ENCODE results near the gene APOBEC4.

Gene APOBEC4

DNA sequence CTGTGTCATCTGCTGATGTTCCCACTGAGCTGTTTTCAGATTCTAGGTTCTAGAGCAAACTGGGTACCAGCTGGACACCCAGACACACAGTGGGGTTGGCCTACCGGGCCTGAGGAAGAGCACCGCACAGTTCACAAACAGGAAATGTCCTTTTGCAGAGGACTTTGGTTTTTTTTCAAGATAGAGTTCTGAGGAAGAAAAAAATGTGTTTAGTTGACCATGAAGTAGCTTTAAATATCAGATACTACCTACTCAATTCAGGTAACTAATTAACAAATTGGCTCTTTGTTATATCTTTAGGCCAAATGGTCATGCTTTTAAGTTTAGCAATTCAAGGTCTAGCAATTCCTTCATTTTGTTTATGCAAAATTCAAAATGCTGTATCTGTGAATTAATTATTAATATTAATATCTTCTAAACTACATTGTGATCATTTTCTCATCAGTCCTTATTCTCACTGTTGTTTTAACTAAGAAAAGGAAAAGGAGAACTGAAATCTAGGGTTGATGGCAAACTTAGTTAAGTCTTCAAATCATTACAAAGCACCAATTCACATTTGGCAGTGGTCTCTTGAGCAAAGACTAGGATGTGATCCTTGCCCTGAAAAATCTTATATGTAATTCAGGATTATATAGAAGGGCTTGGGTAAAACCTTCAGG lies 45.7 kb downstream of the APOBEC4 start:
- Histone ChIP-seq H3K4me1 (peaks cover 22% of the 10 kb centered on the region), H3K27me3 (no peaks in the 10 kb centered on the region), H3K27ac (no peak overlapping the region), H3K9ac (no peak overlapping the region), H3K4me3 (no peak overlapping the region), H3K4me2 (no peak overlapping the region), H4K20me1 (no peaks in the 10 kb centered on the region), H3K36me3 (no peaks in the 10 kb centered on the region), H3K9me3 (no peaks in the 10 kb centered on the region)
- TF ChIP-seq Cebpa-rat (IDR thresholded peaks at IDR 0.05) = no peak

DNA sequence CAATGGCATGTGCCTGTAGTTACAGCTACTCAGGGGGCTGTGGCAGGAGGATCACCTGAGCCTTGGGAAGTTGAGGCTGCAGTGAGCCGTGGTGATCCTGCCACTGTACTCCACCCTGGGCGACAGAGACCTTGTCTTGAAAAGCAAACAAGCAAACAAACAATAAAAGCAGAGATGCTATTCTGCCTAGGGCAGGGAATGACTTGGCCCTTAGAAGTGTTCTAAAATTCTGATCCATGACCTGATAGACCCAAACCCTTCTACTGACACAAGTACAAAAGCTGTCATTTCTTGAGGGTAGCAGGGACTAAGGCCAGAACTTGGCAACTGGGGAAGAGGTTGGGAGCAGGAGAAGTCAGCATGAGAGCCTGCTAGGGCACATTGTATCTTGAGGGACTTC lies 47.2 kb downstream of the APOBEC4 start:
- Histone ChIP-seq H3K4me3 (no peak overlapping the region), H4K20me1 (no peaks in the 10 kb centered on the region), H3K9ac (no peak overlapping the region), H3K36me3 (no peaks in the 10 kb centered on the region), H3K4me2 (no peak overlapping the region), H3K4me1 (peaks cover 22% of the 10 kb centered on the region), H3K27ac (no peak overlapping the region), H3K9me3 (no peaks in the 10 kb centered on the region), H3K27me3 (no peaks in the 10 kb centered on the region)
- TF ChIP-seq Cebpa-rat (IDR thresholded peaks at IDR 0.05) = no peak

DNA sequence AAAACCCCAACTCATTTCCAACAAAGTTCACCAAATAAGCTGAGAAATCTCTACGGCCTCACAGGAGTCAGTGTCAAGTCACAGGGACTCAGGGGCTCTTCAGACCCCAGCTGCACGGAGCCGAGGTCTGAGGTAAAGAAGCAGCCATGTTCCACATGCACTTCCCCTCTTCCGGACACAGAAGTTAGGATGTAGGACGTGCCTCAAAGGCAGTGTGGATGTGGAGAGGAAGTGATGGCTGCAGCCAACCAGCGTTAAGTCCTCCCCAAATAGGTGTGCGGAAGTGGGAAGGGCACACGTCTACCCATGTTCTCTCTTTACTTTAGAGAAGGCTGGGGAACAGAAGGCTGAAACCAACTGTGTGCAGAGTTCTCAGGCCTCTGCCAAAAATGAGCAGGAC lies 48.3 kb downstream of the APOBEC4 start:
- Histone ChIP-seq H4K20me1 (no peaks in the 10 kb centered on the region), H3K9me3 (no peaks in the 10 kb centered on the region), H3K36me3 (no peaks in the 10 kb centered on the region), H3K4me3 (no peak overlapping the region), H3K9ac (no peak overlapping the region), H3K27me3 (no peaks in the 10 kb centered on the region), H3K4me2 (no peak overlapping the region), H3K4me1 (peaks cover 22% of the 10 kb centered on the region), H3K27ac (no peak overlapping the region)
- no peak for TF ChIP-seq Cebpa-rat (IDR thresholded peaks at IDR 0.05)

DNA sequence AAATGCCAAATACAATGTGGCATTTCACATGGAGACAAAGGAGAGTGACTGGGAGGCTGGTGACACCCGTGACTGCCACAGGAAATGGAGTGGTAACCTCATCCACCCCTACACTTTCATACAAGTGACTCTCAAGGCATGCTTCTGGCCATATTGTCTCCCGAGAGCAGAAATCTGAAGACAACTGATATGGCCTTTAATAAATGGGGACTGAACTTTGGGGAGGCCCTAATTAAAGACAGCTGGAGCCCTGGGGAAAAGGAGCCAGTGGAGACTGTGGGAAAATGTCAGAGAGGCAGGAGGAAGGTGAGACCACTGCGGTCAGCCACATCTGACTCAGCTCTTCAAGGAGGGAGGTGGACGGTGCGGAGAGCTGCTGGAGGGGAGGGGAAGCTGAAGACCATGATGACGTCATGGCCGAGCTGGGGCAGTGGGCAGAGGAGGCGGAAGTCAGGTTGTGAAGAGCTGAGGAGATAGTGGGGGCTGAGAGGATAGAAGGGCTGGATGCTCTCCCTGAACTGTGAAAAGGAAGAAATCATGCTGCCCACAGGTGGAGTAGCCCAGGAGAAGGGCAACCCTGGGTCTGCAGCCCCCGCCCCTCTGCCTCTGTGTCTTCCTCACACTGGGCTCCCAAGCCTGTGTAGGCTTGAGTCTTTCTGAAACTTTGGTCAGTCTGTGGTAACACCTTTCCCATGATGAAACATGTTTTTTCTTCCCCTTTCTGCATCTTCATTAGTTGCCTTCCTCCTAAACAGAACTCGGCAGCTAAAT lies 48.9 kb downstream of the APOBEC4 start:
- no peak overlapping the region for H3K27ac ChIP-seq
- H3K36me3 ChIP-seq = no peaks in the 10 kb centered on the region
- no peaks in the 10 kb centered on the region for H4K20me1 ChIP-seq
- no peak overlapping the region for H3K4me3 ChIP-seq
- no peak for TF ChIP-seq Cebpa-rat (IDR thresholded peaks at IDR 0.05)
- H3K27me3 ChIP-seq = no peaks in the 10 kb centered on the region
- H3K9ac ChIP-seq = no peak overlapping the region
- no peaks in the 10 kb centered on the region for H3K9me3 ChIP-seq
- H3K4me2 ChIP-seq = peak overlapping the region; percentile 6
- peaks cover 20% of the 10 kb centered on the region for H3K4me1 ChIP-seq

DNA sequence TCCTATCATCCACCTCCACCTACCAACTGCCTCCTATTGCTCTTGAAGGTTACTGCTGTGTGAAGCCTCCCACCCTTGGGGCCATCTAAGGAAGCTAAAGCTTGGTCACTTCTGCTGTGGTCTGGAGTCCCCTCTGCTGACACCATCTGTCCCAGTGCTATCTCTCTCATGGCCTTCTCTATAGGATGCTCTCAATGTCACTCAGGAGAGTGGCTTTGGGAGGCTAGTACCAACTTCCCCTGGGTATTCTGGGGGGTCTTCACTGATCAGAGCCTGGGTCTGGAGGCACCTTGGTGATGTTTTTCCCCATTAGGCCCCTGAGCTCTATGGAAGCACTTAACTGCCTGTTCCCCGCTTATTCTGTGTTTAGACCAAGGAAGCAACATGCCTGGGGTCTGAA lies 50.6 kb downstream of the APOBEC4 start:
- Histone ChIP-seq H3K9me3 (no peaks in the 10 kb centered on the region), H3K36me3 (no peaks in the 10 kb centered on the region), H3K4me3 (no peak overlapping the region), H3K4me2 (no peak overlapping the region), H3K4me1 (peaks cover 27% of the 10 kb centered on the region), H4K20me1 (no peaks in the 10 kb centered on the region), H3K27me3 (no peaks in the 10 kb centered on the region), H3K9ac (no peak overlapping the region), H3K27ac (no peak overlapping the region)
- TF ChIP-seq Cebpa-rat (IDR thresholded peaks at IDR 0.05) = no peak

DNA sequence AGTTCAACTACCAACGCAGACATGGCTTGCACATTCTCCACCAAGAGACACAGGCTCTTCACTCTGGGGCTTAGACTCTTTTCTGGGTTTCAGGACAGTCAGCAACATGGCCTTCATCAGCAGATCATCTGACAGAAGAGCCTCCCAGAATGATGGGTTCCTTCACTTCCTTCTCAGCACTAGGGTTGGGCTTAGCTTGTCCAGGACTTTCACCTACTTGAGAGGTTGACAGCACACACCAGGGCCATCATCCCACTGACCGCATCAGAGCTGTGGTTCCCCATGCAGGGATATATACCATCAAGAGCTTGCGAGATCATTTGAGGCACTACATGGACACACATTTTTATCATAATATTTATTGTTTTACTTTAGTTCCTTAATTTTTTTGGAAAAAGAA lies 52.5 kb downstream of the APOBEC4 start:
- H3K27ac ChIP-seq = no peak overlapping the region
- H3K4me1 ChIP-seq = peaks cover 43% of the 10 kb centered on the region
- H3K36me3 ChIP-seq = no peaks in the 10 kb centered on the region
- no peaks in the 10 kb centered on the region for H3K27me3 ChIP-seq
- no peaks in the 10 kb centered on the region for H3K9me3 ChIP-seq
- H3K9ac ChIP-seq = no peak overlapping the region
- TF ChIP-seq Cebpa-rat (IDR thresholded peaks at IDR 0.05) = no peak
- H3K4me3 ChIP-seq = no peak overlapping the region
- no peaks in the 10 kb centered on the region for H4K20me1 ChIP-seq
- H3K4me2 ChIP-seq = no peak overlapping the region

DNA sequence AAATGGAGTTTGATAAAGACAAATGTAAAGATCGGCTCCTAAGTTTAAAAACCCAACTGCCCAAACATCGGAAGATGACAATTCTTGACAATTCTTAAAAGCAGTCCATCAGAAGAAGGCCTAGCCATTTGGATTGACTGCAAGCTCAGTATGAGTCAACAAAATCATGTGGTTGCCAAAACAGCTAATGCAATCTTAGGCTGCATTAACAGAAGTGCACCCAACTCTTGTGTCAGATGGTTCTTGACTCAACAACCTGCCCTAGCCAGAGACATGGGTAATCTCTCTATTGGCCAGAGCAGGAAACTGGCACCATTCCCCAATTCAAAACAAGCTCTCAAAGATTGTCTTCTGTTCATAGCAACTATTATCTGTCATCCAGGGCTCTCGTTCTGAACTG lies 53.0 kb downstream of the APOBEC4 start:
- Histone ChIP-seq H4K20me1 (no peaks in the 10 kb centered on the region), H3K27ac (no peak overlapping the region), H3K4me2 (no peak overlapping the region), H3K9ac (no peak overlapping the region), H3K36me3 (no peaks in the 10 kb centered on the region), H3K27me3 (no peaks in the 10 kb centered on the region), H3K4me1 (peaks cover 48% of the 10 kb centered on the region), H3K9me3 (no peaks in the 10 kb centered on the region), H3K4me3 (no peak overlapping the region)
- no peak for TF ChIP-seq Cebpa-rat (IDR thresholded peaks at IDR 0.05)

DNA sequence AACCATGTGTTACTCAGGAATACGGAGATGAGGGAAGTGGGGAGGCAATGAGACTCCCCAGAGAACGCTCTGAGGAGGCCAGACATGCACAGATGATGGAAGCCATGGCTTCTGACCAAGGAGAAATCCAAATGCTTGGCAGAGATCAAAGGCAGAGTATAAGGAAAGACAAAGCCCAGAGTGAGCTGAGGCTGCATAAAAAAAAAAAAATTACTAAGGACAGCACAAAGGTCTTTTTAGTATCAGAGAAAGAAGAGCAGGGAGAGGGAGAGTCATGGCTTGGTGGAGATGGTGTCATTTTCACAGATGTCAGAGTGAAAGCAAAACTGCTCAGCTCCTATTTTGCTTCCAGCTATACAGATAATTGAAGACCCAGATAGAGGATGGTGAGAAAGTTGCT lies 54.7 kb downstream of the APOBEC4 start:
- Histone ChIP-seq H3K4me2 (peak overlapping the region; percentile 58), H3K9me3 (no peaks in the 10 kb centered on the region), H3K9ac (no peak overlapping the region), H3K27me3 (no peaks in the 10 kb centered on the region), H3K27ac (0 out of 2 replicates have a peak overlapping the region, but pooled peaks have one; percentile 35), H3K36me3 (no peaks in the 10 kb centered on the region), H4K20me1 (no peaks in the 10 kb centered on the region), H3K4me1 (peaks cover 52% of the 10 kb centered on the region), H3K4me3 (no peak overlapping the region)
- TF ChIP-seq Cebpa-rat (IDR thresholded peaks at IDR 0.05) = no peak

DNA sequence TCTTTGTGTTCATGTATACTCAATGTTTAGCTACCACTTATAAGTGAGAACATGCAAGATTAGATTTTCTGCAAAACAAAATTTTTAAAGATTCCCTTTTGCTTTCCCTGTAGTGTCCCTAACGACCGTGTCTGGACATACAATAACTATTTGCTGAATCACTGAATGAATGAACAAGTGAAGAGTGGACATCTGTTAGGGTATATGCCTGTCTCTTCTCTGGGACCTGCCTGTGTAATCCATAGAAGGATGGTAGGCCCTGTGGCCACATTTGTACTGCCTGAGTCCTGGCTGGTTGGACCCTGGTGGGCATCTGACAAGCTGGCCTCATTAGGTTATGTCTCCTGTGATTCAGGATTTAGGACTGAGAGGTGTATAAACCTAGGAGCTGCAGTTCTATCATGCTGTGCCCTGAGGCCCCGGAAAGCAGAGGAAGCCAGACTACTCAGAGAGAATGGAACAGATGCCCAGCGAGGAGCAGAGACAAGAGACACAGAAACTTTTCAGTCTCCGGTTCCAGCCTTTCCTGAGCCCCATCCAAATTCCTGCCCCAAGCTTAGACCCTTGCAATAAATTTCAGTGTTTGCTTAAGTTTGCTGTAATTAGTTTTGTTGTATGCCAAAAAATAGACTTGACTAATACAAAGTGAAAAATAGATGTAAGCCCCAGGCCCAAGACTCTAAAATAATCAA lies 55.3 kb downstream of the APOBEC4 start:
- no peaks in the 10 kb centered on the region for H4K20me1 ChIP-seq
- TF ChIP-seq Cebpa-rat (IDR thresholded peaks at IDR 0.05) = no peak
- no peak overlapping the region for H3K4me3 ChIP-seq
- H3K9ac ChIP-seq = no peak overlapping the region
- peak overlapping the region; percentile 35; the same call in 1 of the 2 replicates for H3K27ac ChIP-seq
- H3K4me2 ChIP-seq = peak overlapping the region; percentile 58
- H3K36me3 ChIP-seq = no peaks in the 10 kb centered on the region
- H3K27me3 ChIP-seq = no peaks in the 10 kb centered on the region
- H3K9me3 ChIP-seq = no peaks in the 10 kb centered on the region
- H3K4me1 ChIP-seq = peaks cover 57% of the 10 kb centered on the region

DNA sequence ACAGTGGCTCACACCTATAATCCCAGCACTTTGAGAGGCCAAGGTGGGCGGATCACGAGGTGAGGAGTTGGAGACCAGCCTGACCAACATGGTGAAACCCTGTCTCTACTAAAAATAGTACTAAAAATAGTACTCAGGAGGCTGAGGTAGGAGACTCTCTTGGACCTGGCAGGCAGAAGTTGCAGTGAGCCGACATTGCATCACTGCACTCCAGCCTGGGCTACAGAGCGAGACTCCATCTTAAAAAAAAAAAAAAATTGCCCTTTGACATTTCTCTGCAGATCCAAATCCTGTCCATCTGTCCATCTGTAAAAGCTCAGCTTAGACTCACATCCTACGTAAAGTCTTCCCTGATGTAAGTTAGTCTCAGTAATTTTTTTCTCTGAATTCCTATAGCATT lies 56.6 kb downstream of the APOBEC4 start:
- Histone ChIP-seq H3K4me2 (no peak overlapping the region), H3K36me3 (no peaks in the 10 kb centered on the region), H3K27ac (no peak overlapping the region), H3K4me3 (no peak overlapping the region), H4K20me1 (no peaks in the 10 kb centered on the region), H3K9me3 (no peaks in the 10 kb centered on the region), H3K4me1 (peaks cover 70% of the 10 kb centered on the region), H3K27me3 (no peaks in the 10 kb centered on the region), H3K9ac (no peak overlapping the region)
- no peak for TF ChIP-seq Cebpa-rat (IDR thresholded peaks at IDR 0.05)
